Fibroblast of mammary gland (primary cell): Measurements from ENCODE around the gene UNCX.

ENCODE experiments used
- DNase-seq: peaks from one replicate; pipeline ENCODE4 v3.0.0-alpha.2; 2010; ENCODE audit warnings: low read depth
- H3K4me3 ChIP-seq: 2 replicates; pipeline ENCODE4 v1.5.1; 2011; ENCODE audit warnings: low read depth, mild to moderate bottlenecking, low read length, moderate library complexity; ENCODE audit not compliant: control insufficient read depth
- CTCF ChIP-seq: conservative IDR thresholded peaks from 2 replicates; pipeline ENCODE4 v1.5.1; 2011; ENCODE audit warnings: low read depth, low read length, inconsistent platforms; ENCODE audit not compliant: control insufficient read depth, insufficient read depth

UNCX gene

GRCh38 chr7:1226186-1226901 lies 6.3 kb upstream of the UNCX start:
- no peak for TF ChIP-seq CTCF
- no peak for DNase-seq
- no peak overlapping the region for H3K4me3 ChIP-seq

GRCh38 chr7:1227071-1227804 lies 5.4 kb upstream of the UNCX start:
- TF ChIP-seq CTCF: no peak
- DNase-seq: no peak
- no peak overlapping the region for H3K4me3 ChIP-seq

- TF ChIP-seq CTCF: no peak
- DNase-seq: no peak
- H3K4me3 ChIP-seq: no peak overlapping the region
Observed at GRCh38 chr7:1227814-1228544, 4.7 kb upstream of the UNCX start.

GRCh38 chr7:1228545-1229201 lies 4.0 kb upstream of the UNCX start:
- H3K4me3 ChIP-seq: no peak overlapping the region
- DNase-seq: no peak
- no peak for TF ChIP-seq CTCF

GRCh38 chr7:1229202-1229947 lies 3.3 kb upstream of the UNCX start:
- no peak for TF ChIP-seq CTCF
- no peak overlapping the region for H3K4me3 ChIP-seq

GRCh38 chr7:1229956-1230355 lies 2.7 kb upstream of the UNCX start:
- TF ChIP-seq CTCF: no peak
- H3K4me3 ChIP-seq: no peak overlapping the region
- DNase-seq: no peak

More at GRCh38 chr7:1229202-1229947, 3.3 kb upstream of the UNCX start:
- DNase-seq: no peak
